ENCODE results near the gene DEPP1.

DEPP1 gene

GRCh38 chr10:44950326-44951225, 28.0 kb downstream of the DEPP1 start:
- no peak for DNase-seq (ENCODE audit: low spot score)

DNA sequence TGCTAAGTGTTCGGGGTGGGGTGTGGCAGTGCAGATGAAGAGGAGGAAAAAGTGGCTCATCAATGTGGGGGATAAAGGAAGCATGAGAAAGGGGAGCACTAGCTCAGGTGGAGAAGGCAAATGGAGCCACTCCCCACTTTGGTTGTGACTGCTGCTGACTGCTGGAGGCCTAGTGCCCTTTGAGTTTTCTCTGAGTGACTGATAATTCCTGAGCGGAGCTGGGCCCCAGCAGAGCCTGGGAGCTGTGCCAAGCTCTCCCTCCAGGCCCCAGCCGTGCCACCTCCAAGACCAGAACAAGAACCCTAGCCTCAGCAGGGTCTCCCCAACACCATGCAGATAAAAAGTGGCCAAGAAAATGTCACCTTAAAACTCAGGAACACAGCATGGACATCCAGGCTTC, 28.7 kb downstream of the DEPP1 start:
- DNase-seq (ENCODE audit: low spot score), result no peak

DNA sequence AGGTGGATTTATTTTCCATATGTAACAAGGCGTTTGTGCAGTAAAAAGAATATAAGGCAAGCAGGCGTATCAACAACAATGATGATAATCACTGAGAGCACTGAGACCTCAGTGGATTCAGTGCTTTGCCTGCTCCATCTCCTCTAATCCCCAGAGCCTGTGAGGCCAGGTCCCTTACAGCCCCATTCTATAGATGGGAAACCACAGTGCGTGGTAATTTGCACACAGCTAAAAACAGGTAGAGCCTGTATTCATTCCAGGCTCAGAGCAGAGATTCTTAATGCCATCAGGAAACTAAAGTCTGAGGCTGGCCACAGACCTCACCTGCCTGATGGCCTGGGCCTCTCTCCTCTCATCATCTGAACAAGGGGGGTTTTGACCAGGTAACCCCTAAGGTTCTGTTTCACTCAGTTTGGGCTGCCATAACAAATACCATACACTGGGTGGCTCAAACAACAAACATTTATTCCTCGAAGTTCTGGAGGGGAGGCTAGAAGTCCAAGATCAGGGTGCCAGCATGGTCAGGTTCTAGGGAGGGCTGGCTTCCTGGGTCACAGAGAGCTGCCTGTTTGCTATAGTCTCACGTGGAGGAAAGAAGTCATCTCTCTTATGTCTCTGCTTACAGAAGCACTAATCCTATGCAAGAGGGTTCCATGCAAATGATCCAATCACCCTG, 29.3 kb downstream of the DEPP1 start:
- no peak for DNase-seq (ENCODE audit: low spot score)

DNA sequence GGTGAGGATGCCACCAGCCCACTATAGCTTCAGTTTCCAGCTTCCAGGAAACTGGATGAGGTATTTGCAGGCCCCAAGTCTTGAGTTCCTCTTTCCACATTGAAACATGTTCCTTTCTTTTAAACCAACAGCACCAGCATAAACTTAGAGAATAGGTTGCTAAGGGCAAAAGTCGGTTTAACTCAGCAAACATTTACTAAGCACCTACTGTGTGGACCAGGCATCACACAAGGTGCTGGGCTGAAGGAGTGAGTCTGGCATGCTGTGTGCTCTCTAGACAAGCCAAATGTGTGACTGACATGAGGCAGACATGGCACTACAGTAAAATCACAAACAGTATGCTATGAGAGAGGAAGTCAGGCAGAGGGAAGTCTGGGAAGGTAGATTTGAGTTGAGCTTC, 30.0 kb downstream of the DEPP1 start:
- DNase-seq (ENCODE audit: low spot score), result no peak

DNA sequence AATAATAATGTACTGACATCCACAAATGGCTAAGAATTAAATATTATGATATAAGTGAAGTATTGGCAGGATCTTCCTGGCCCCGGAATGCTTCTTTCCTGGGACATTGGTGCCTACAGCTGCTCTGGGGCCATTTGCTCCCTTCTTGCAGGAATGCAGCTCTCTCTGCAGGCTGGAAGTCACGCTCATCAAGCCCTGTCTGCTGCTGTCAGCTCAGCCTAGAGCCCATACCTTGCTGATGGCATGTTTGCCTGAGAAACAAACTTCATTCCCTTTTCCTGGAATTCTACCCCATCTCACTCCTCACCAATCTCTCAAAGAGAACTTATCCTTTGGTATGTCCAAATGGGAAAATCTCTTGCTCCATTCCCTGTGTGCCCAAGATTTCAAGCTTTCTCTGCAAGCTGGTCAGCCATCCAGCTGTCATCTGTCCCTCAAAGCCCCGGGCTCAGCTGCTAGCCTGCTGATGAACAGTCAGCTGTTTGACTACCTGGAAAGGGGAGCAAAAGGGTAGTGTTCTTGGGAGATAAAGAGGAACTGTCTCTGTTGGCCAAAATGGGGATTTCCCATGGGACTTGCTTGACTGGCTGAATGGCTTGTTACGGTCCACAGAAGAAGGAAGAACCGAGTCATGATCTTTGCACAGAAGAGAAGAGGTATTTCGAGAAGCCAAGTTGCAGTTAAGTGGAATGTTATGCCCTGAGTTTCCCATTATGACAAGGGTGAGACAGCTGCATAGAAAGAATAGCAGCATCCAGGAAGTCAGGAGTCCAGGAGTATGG, 31.0 kb downstream of the DEPP1 start:
- no peak for DNase-seq (ENCODE audit: low spot score)

GRCh38 chr10:44946205-44946604, 32.4 kb downstream of the DEPP1 start:
- DNase-seq (ENCODE audit: low spot score), result no peak

GRCh38 chr10:44944354-44944753, 34.3 kb downstream of the DEPP1 start:
- no peak for DNase-seq (ENCODE audit: low spot score)

GRCh38 chr10:44939691-44940401, 38.8 kb downstream of the DEPP1 start:
- no peak for DNase-seq (ENCODE audit: low spot score)

DNA sequence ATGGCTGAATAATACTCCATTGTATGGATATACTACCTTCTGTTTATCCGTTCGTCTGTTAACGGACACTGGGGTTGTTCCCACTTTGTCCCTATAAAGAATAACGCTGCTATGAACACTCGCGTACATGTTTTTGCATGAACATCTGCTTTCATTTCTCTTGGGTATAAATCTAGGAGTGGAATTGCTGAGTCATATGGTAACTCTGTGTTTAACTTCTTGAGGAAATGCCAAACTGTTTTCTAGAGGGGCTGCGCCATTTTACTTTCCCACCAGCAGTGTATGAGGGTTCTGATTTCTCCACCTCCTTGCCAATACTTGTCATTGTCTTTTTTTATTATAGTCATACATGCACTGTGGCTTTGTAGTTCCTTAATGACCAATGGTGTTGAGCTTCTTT, 39.7 kb downstream of the DEPP1 start:
- DNase-seq (ENCODE audit: low spot score), result no peak

GRCh38 chr10:44937196-44938005, 41.2 kb downstream of the DEPP1 start:
- DNase-seq (ENCODE audit: low spot score), result no peak

DNA sequence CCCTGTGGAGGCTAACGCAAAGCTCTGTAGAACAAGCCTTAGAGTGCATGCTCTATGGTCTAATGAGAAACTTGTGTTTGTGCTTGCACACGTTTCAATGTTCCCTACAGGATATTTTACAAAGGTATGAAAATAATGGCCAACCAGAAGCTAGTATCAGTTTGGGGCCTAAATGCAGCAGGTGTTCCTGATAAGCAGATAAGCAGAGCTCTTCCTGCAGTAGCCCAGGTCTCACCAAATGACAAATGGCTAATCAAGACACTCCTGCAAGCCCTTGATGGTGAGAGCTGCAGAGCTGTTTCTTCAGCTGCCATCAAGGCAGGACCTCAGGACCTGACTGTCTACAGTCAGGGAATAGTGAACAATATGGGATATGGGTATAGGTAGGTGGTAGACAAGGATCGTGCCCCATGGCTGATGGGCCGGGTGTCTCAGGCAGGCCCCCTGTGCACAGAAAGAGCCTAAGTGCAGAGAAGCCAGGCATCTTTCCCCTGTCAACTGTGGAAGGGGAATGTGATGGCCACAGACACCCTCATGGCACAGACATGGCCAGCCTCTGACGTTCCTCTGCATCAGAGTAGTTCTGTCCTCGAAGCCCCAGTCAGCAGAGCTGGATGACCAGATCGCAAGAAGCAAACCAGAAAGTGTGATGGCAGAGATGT, 42.2 kb downstream of the DEPP1 start:
- no peak for DNase-seq (ENCODE audit: low spot score)

DNA sequence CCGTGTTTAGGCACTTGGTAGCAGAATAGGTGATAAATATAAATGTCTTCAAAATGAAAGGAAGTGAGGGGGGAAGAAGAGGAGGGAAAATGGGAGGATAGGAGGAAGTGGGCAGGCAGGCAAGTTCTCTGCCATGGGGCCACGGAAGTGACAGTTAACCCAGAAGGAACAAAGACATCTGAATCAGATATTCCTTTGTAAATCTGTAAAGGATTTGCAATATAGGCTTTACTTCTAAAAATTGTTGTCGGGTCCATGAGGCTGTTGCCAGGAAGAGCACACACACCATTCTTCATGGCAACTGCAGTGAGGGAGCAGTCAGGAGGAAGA, 42.7 kb downstream of the DEPP1 start:
- no peak for DNase-seq (ENCODE audit: low spot score)

GRCh38 chr10:44935201-44935965, 43.2 kb downstream of the DEPP1 start:
- peak; percentile 48 for DNase-seq (ENCODE audit: low spot score)

- no peak for DNase-seq (ENCODE audit: low spot score)
These were observed 44.0 kb downstream of the DEPP1 start for GRCh38 chr10:44934416-44935200.

DNA sequence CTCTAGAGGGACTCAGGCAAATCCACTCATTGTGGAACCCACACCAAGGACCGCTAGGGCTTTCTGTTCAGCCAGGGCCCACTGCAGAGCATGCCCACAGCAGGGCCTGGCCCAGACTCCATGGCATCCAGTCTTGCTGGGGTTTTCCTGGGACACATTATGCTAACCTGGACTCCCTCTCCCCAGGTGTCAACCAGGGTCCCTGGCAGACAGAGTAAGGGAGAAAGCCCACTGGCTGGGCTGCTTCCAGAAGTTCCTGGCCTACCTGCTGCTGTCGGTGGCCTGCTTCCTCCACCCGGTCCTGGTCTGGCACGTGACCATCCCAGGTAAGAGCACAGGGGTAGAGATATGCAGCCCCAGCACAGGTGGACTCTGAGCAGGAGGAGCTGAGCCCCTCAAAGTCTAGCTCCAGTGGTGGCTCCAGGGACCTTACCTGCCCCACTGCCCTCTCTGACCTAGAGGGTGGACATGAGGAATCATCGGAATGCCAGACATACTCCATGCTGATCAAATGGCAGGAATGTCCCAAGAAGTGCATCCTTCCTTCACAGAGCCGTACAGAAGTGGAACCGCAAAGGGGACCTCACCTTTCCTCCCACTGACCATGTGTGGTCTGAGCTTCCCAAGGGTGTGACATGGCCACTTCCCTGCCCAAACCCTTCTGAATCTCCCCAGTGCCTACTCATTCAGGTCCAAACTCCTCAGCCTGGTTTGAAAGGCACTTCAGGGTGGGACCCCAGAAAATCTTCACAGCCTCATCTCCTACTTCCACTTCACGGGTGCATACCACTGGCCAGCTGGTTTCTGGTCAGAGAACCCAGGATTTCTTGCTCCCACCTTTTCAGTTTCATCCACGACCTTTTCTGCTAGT, 44.9 kb downstream of the DEPP1 start:
- no peak for DNase-seq (ENCODE audit: low spot score)

GRCh38 chr10:44932517-44933450, 45.8 kb downstream of the DEPP1 start:
- peak; percentile 13 for DNase-seq (ENCODE audit: low spot score)

Measured in COLO829 (cell line).